H1 (cell line): ENCODE data around the gene MPZL3. TPM values are rescaled to one million over a fixed set of nuclear protein-coding genes. Genes with fewer than 3 reads are reported as not detected.

Source experiments
- CTCF ChIA-PET: fragments of 300-600 bp; sonication (Branson Sonifier 250); formaldehyde crosslinking; loops from one replicate; lab custom pipeline; 2021; ENCODE audit not compliant: partially characterized antibody; lab: Charles Lee
- POLR2A ChIA-PET: fragments of 300-600 bp; sonication (Branson Sonifier 250); formaldehyde crosslinking; loops from one replicate; lab custom pipeline; 2021; ENCODE audit warnings: inconsistent platforms; ENCODE audit not compliant: partially characterized antibody; lab: Charles Lee
- DNase-seq, 2 experiments: peaks; one replicate each; pipeline versions ENCODE4 v3.0.0 to v3.0.0-alpha.2; 2010 to 2022; ENCODE audit warnings: low spot score in 2 of 2, low read depth in 1 of 2, mixed read lengths in 1 of 2
- FAIRE-seq: peaks from 2 replicates; lab custom pipeline; 2011; peaks lifted over from hg19 to GRCh38; lab: Jason Lieb, UNC
- H2AFZ ChIP-seq: 2 replicates; pipeline ENCODE4 v1.8.1; 2012; ENCODE audit warnings: low read length, inconsistent platforms
- H2AK5ac ChIP-seq: 2 replicates; pipeline ENCODE4 v1.6.1; 2013; ENCODE audit warnings: low read depth, low read length
- H2BK120ac ChIP-seq: replicated peaks from 2 replicates; pipeline ENCODE3; 2013; ENCODE audit warnings: low read depth, low read length, inconsistent platforms
- H2BK12ac ChIP-seq: 2 replicates; pipeline ENCODE4 v1.6.1; 2013; ENCODE audit warnings: low read depth, low read length
- H2BK15ac ChIP-seq: 2 replicates; pipeline ENCODE4 v1.6.1; 2013; ENCODE audit warnings: low read length
- H2BK20ac ChIP-seq: 2 replicates; pipeline ENCODE4 v1.6.1; 2013; ENCODE audit warnings: low read length
- H2BK5ac ChIP-seq: 2 replicates; pipeline ENCODE4 v1.6.1; 2013; ENCODE audit warnings: low read depth, low read length
- H3K14ac ChIP-seq: 2 replicates; pipeline ENCODE4 v1.6.1; 2013; ENCODE audit warnings: inconsistent platforms; ENCODE audit not compliant: insufficient read length
- H3K18ac ChIP-seq: 2 replicates; pipeline ENCODE4 v1.6.1; 2013; ENCODE audit warnings: low read length; ENCODE audit errors: extremely low read depth
- H3K23ac ChIP-seq: 2 replicates; pipeline ENCODE4 v1.6.1; 2013; ENCODE audit warnings: inconsistent platforms; ENCODE audit not compliant: insufficient read length
- H3K23me2 ChIP-seq: 2 replicates; pipeline ENCODE4 v1.6.1; 2013; ENCODE audit warnings: low read depth, low read length
- H3K27ac ChIP-seq: 2 replicates; pipeline ENCODE4 v1.6.1; 2011; ENCODE audit warnings: low read depth, low read length, inconsistent platforms
- H3K27me3 ChIP-seq, 4 experiments: replicated peaks in 1 of 4; 1 replicate in 1 of 4; 2 replicates in 3 of 4; pipeline versions ENCODE4 v1.6.1 to v1.8.1; 2011 to 2013; ENCODE audit warnings: low read length in 3 of 4, mild to moderate bottlenecking in 3 of 4, inconsistent platforms in 2 of 4, mixed read lengths in 2 of 4, moderate library complexity in 1 of 4; ENCODE audit not compliant: control insufficient read depth in 3 of 4, insufficient read depth in 3 of 4; ENCODE audit errors: extremely low read depth in 1 of 4
- H3K36me3 ChIP-seq, 4 experiments: 2 replicates each; pipeline versions ENCODE4 v1.6.1 to v1.8.1; 2011 to 2013; ENCODE audit warnings: mild to moderate bottlenecking in 4 of 4, low read length in 3 of 4, moderate library complexity in 2 of 4, control low read depth in 1 of 4, inconsistent platforms in 1 of 4; ENCODE audit not compliant: insufficient read depth in 4 of 4, control insufficient read depth in 2 of 4
- H3K4ac ChIP-seq: replicated peaks from 2 replicates; pipeline ENCODE3; 2013; ENCODE audit warnings: low read length, low read depth, mixed read lengths, inconsistent platforms; ENCODE audit not compliant: insufficient read length
- H3K4me1 ChIP-seq, 4 experiments: replicated peaks in 1 of 4; 1 replicate in 1 of 4; 2 replicates in 3 of 4; pipeline versions ENCODE4 v1.6.1 to v1.8.1; 2011 to 2013; ENCODE audit warnings: low read length in 3 of 4, inconsistent platforms in 2 of 4, mixed read lengths in 1 of 4; ENCODE audit not compliant: insufficient read depth in 4 of 4, control insufficient read depth in 3 of 4
- H3K4me2 ChIP-seq, 2 experiments: 2 replicates each; pipeline versions ENCODE4 v1.6.1 to v1.8.1; 2011 to 2013; ENCODE audit warnings: low read depth in 2 of 2, low read length in 2 of 2, control low read depth in 1 of 2, inconsistent platforms in 1 of 2, mild to moderate bottlenecking in 1 of 2; ENCODE audit not compliant: insufficient read depth in 1 of 2
- H3K4me3 ChIP-seq, 4 experiments: fragments of 200-600, 300-600 bp in 1 of 4; sonication (generic), shearing (Covaris generic), sonication (Bioruptor Twin) in 1 of 4; 2 replicates each; pipeline versions ENCODE4 v1.5.1 to v1.8.1; 2011 to 2016; ENCODE audit warnings: low read length in 4 of 4, low read depth in 3 of 4, control low read depth in 2 of 4, inconsistent platforms in 2 of 4, mild to moderate bottlenecking in 2 of 4, mixed read lengths in 1 of 4, moderate library complexity in 1 of 4; ENCODE audit not compliant: insufficient read depth in 2 of 4; ENCODE audit errors: extremely low read depth in 1 of 4
- H3K56ac ChIP-seq: replicated peaks from 2 replicates; pipeline ENCODE3; 2013; ENCODE audit warnings: low read depth, mild to moderate bottlenecking, mixed read lengths, low read length, inconsistent platforms; ENCODE audit not compliant: insufficient read length
- H3K79me1 ChIP-seq: 2 replicates; pipeline ENCODE4 v1.6.1; 2013; ENCODE audit warnings: low read depth, low read length, control low read depth
- H3K79me2 ChIP-seq, 2 experiments: 2 replicates each; pipeline versions ENCODE4 v1.6.1 to v1.8.1; 2012 to 2013; ENCODE audit warnings: low read length in 2 of 2, mild to moderate bottlenecking in 2 of 2, inconsistent platforms in 1 of 2; ENCODE audit not compliant: insufficient read depth in 2 of 2, control insufficient read depth in 1 of 2
- H3K9ac ChIP-seq, 4 experiments: replicated peaks in 1 of 4; 1 replicate in 1 of 4; 2 replicates in 3 of 4; pipeline versions ENCODE4 v1.6.1 to v1.8.1; 2011 to 2013; ENCODE audit warnings: low read depth in 3 of 4, low read length in 3 of 4, control low read depth in 2 of 4, mild to moderate bottlenecking in 2 of 4, moderate library complexity in 2 of 4, inconsistent platforms in 1 of 4; ENCODE audit errors: extremely low read depth in 1 of 4
- H3K9me3 ChIP-seq, 2 experiments: 2 replicates each; pipeline versions ENCODE4 v1.6.1 to v1.8.1; 2012 to 2013; ENCODE audit warnings: mild to moderate bottlenecking in 2 of 2, moderate library complexity in 2 of 2, control low read depth in 1 of 2, inconsistent platforms in 1 of 2, low read depth in 1 of 2, low read length in 1 of 2, mixed read lengths in 1 of 2; ENCODE audit not compliant: insufficient read depth in 2 of 2
- H4K20me1 ChIP-seq, 2 experiments: replicated peaks in 1 of 2; 2 replicates each; pipeline versions ENCODE3 to v1.8.1; 2011 to 2013; ENCODE audit warnings: inconsistent platforms in 2 of 2, low read length in 2 of 2, mild to moderate bottlenecking in 1 of 2; ENCODE audit not compliant: insufficient read depth in 2 of 2, control insufficient read depth in 1 of 2
- H4K5ac ChIP-seq: 2 replicates; pipeline ENCODE4 v1.6.1; 2013; ENCODE audit warnings: low read length, low read depth, mixed read lengths, inconsistent platforms; ENCODE audit not compliant: insufficient read length
- H4K8ac ChIP-seq: 2 replicates; pipeline ENCODE4 v1.8.0; 2013; ENCODE audit warnings: mild to moderate bottlenecking, moderate library complexity, low read length, inconsistent platforms; ENCODE audit not compliant: insufficient read depth; ENCODE audit errors: extremely low read depth
- H4K91ac ChIP-seq: replicated peaks from 2 replicates; pipeline ENCODE3; 2013; ENCODE audit warnings: low read length, mixed read lengths, inconsistent platforms; ENCODE audit not compliant: insufficient read length
- BCL11A ChIP-seq, 2 experiments: IDR thresholded peaks; one replicate each; pipeline ENCODE4 v1.6.1; 2011; ENCODE audit warnings: low read depth in 2 of 2, low read length in 2 of 2, mild to moderate bottlenecking in 2 of 2
- BRCA1 ChIP-seq: IDR thresholded peaks from 2 replicates; pipeline ENCODE4 v1.6.1; 2012; ENCODE audit warnings: low read depth, low read length, improper control_type of control experiment
- CBX8 ChIP-seq: fragments of 300-800, 300-1000 bp; sonication (generic); IDR thresholded peaks from 2 replicates; pipeline ENCODE4 v1.7.1; 2016; ENCODE audit warnings: low read depth, low read length, borderline replicate concordance
- CHD1 ChIP-seq: IDR thresholded peaks from 2 replicates; pipeline ENCODE4 v1.6.1; 2012; ENCODE audit warnings: low read depth, low read length, improper control_type of control experiment
- EP300 ChIP-seq, 2 experiments: IDR thresholded peaks; 1 replicate in 1 of 2; 2 replicates in 1 of 2; pipeline ENCODE4 v1.6.1; 2011 to 2012; ENCODE audit warnings: low read depth in 2 of 2, low read length in 2 of 2, mild to moderate bottlenecking in 2 of 2, borderline replicate concordance in 1 of 2, inconsistent platforms in 1 of 2, moderate library complexity in 1 of 2
- JUND ChIP-seq: IDR thresholded peaks from 2 replicates; pipeline ENCODE4 v1.6.1; 2011; ENCODE audit warnings: mild to moderate bottlenecking, improper control_type of control experiment, low read length
- POLR2AphosphoS5 ChIP-seq: IDR thresholded peaks from 2 replicates; pipeline ENCODE4 v1.6.1; 2011; ENCODE audit warnings: low read depth, low read length
- RNF2 ChIP-seq: fragments of 200-900, 300-1000 bp; sonication (generic); IDR thresholded peaks from 2 replicates; pipeline ENCODE4 v1.7.1; 2016; ENCODE audit warnings: borderline replicate concordance, low read depth, mild to moderate bottlenecking, antibody characterized with exemption, low read length; ENCODE audit not compliant: poor library complexity, severe bottlenecking; ENCODE audit errors: missing control alignments
- SIN3A ChIP-seq, 2 experiments: IDR thresholded peaks in 1 of 2; conservative IDR thresholded peaks in 1 of 2; 2 replicates each; pipeline ENCODE4 v1.6.1; 2011 to 2012; ENCODE audit warnings: low read length in 2 of 2, improper control_type of control experiment in 1 of 2, low read depth in 1 of 2, mild to moderate bottlenecking in 1 of 2
- SP2 ChIP-seq: IDR thresholded peaks from 2 replicates; pipeline ENCODE4 v1.6.1; 2012; ENCODE audit warnings: mild to moderate bottlenecking, low read length, inconsistent platforms
- TCF12 ChIP-seq: IDR thresholded peaks from 2 replicates; pipeline ENCODE4 v1.6.1; 2011; ENCODE audit warnings: low read depth, mild to moderate bottlenecking, low read length
- WGBS, 2 experiments: shearing (Covaris generic) in 1 of 2; methylation state at CpG; one replicate each; pipeline versions ENCODE4 v1.1.6 to v1.1.7; 2013 to 2015; ENCODE audit warnings: low lambda C conversion rate in 2 of 2, mixed read lengths in 2 of 2, inconsistent platforms in 1 of 2, low coverage in 1 of 2, missing lambda C conversion rate in 1 of 2; ENCODE audit not compliant: insufficient replicate concordance in 2 of 2, insufficient coverage in 1 of 2, insufficient read length in 1 of 2; ENCODE audit errors: extremely low coverage in 1 of 2, missing lambda C conversion rate in 1 of 2; 5-methylcytosine and 5-hydroxymethylcytosine counted together
- polyA plus RNA-seq, 7 experiments: library from polyadenylated mRNA; depleted of rRNA in 3 of 7; stranded (reverse) in 5 of 7; unstranded in 2 of 7; fragments of >200 nt in 5 of 7; fragments of 200-250 nt in 2 of 7; gene quantifications; 1 replicate in 5 of 7; 2 replicates in 1 of 7; 4 replicates in 1 of 7; pipeline versions ENCODE4 v1.2.1 to v1.2.3, GENCODE V29; 2011 to 2013; ENCODE audit warnings: missing spikeins in 2 of 7, mixed read lengths in 2 of 7
- total RNA-seq: library from RNA; stranded (reverse); fragmentation: NEBNext Ultra II Directional; extraction: Animal tissue kit (Norgen Biotek cat#: 25700); gene quantifications from 2 replicates; pipeline ENCODE4 v1.2.1, GENCODE V29; 2021
- TF ChIP-seq, protein P1 (sequence below): IDR thresholded peaks from 2 replicates; pipeline ENCODE4 v1.6.1; 2012; ENCODE audit warnings: inconsistent platforms

MPZL3 gene
- total and polyA plus RNA-seq, 2 of the 8 experiments (the other 6 are each of a cell fraction or from before 2014, with no cell fraction given) = 1.1 to 3.9 TPM

DNA sequence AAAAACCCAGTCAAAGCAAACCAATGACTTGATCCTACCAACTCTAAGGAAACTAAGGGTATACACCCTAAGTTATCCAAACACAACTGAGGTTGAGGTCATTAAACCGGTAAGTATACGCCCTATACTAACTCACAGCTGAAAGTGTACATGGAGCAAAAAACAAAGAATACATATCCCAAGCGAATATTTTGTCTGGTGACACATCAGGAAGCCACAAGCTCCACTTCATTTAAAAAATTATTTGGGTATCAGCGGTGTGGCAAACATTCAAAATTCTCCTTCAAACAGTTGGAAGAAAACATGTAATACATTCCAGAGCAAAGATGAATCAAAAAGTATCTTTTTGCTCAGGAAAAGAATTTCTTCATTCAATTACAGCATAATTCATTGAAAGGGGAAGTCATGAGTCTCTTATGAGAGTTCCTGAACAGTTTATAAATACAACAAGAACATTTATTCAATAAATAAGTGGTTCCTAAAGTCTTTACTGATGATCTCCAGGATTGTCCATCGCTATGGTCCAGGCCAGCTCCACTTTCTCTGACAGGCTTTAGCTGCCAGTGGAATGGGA lies 22.8 kb downstream of the MPZL3 start:
- H4K8ac ChIP-seq = no peak overlapping the region
- no peak overlapping the region for H3K27ac ChIP-seq
- H2BK120ac ChIP-seq = no peak overlapping the region
- H2BK15ac ChIP-seq = no peak overlapping the region
- H4K20me1 ChIP-seq = no peaks in the 10 kb centered on the region
- H3K36me3 ChIP-seq = no peaks in the 10 kb centered on the region; a peak in 1 of 8 replicates
- no peaks in the 10 kb centered on the region for H3K79me1 ChIP-seq
- no peak overlapping the region for H3K23ac ChIP-seq
- no peak overlapping the region for H2BK12ac ChIP-seq
- no peak overlapping the region for H3K18ac ChIP-seq
- no peak overlapping the region for H2AK5ac ChIP-seq
- no peak overlapping the region for H3K4me3 ChIP-seq
- POLR2A ChIA-PET = interaction anchor here (0.6 kb wide), 1 partner anchor 11 kb away, joined by 3 read pairs; no protein-coding TSS in a partner anchor
- no peak overlapping the region for H3K4ac ChIP-seq
- 89% methylated on average over 5 of the region's 5 CpGs; no CpG with 5 or more reads in 1 of the 2 experiments for WGBS, 2 experiments
- FAIRE-seq (no peak), DNase-seq (no peak)
- no peak overlapping the region for H3K56ac ChIP-seq
- no peaks in the 10 kb centered on the region; a peak in 1 of 7 replicates for H3K27me3 ChIP-seq
- no peak overlapping the region for H3K4me2 ChIP-seq
- H3K79me2 ChIP-seq = no peaks in the 10 kb centered on the region
- H3K9me3 ChIP-seq = no peaks in the 10 kb centered on the region
- no peak overlapping the region for H2BK5ac ChIP-seq
- H4K5ac ChIP-seq = no peak overlapping the region
- no peaks in the 10 kb centered on the region for H3K4me1 ChIP-seq
- H2AFZ ChIP-seq = no peak overlapping the region
- H2BK20ac ChIP-seq = no peak overlapping the region
- no peak overlapping the region for H3K14ac ChIP-seq
- H4K91ac ChIP-seq = no peak overlapping the region
- CTCF ChIA-PET = interaction anchor here (1.5 to 1.6 kb wide), 2 partner anchors 15 to 31 kb away, joined by 5 to 6 read pairs; no protein-coding TSS in a partner anchor
- H3K9ac ChIP-seq = no peak overlapping the region
- H3K23me2 ChIP-seq = no peaks in the 10 kb centered on the region
- TF ChIP-seq POLR2AphosphoS5 (no peak), JUND (no peak), SP2 (no peak), BRCA1 (no peak), TCF12 (no peak), EP300 (IDR thresholded peaks at IDR 0.05; ENCODE audit: borderline replicate concordance in 1 of 2, low read depth in 2 of 2, low read length in 2 of 2) (no peak), SIN3A (conservative IDR thresholded peaks at IDR 0.05 in 1 of 2, IDR thresholded peaks at IDR 0.05 in 1 of 2; ENCODE audit: low read depth in 1 of 2, low read length in 2 of 2) (no peak), CBX8 (no peak), CHD1 (no peak), BCL11A (IDR thresholded peaks at IDR 0.05; ENCODE audit: low read depth in 2 of 2, low read length in 2 of 2) (no peak), RNF2 (no peak)
- TF ChIP-seq, protein P1, sequence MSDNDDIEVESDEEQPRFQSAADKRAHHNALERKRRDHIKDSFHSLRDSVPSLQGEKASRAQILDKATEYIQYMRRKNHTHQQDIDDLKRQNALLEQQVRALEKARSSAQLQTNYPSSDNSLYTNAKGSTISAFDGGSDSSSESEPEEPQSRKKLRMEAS = no peak
